HG03469 (cell line): ENCODE results near the gene PRIM2.
"Not testable (repeated sequence)": the region's sequence is repeated elsewhere in the genome, so short reads cannot be mapped to it uniquely, and the experiment has no call there.

Experiments used
- ATAC-seq: cut with Tn5 transposase; IDR thresholded peaks from one replicate; pipeline ENCODE4 v1.9.1; 2021; ENCODE audit warnings: mild to moderate bottlenecking, moderate library complexity, moderate number of reproducible peaks; ENCODE audit not compliant: unreplicated experiment

PRIM2 gene

DNA sequence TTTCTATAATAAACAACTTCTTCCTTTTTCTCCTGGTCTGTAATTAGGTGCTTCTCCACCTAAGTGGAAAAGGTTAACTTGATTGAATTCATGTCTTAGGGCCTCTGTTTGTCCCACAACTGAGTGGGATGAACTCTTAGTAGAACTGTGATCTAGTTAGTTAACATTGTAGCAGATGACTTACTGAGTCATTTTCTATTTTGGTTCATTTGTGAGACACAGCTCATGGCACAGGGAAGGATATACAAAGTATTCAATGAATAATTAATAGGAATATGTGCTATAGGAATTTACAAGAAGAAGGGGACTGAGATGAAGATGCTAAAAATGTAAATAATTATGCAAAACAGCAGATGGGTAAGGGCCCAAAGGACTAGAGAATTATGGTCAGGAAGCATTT, 124.7 kb downstream of the PRIM2 start:
- ATAC-seq: not testable (repeated sequence)

DNA sequence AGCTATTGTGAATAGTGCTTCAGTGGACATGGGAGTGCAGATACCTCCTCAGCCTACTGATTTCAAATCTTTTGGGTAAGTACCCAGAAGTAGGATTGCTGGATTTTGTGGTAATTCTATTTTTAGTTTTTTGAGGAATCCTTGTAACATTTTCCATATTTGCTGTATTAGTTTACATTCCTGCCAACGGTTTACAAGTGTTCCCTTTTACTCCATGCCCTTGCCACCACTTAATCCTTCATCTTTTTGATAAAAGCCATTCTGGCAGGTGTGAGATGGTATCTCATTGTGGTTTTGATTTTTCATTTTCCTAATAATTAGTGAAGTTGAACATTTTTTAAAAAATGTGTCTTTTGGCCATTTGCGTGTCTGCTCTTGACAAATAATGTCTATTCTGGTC, 125.8 kb downstream of the PRIM2 start:
- not testable (repeated sequence) for ATAC-seq

DNA sequence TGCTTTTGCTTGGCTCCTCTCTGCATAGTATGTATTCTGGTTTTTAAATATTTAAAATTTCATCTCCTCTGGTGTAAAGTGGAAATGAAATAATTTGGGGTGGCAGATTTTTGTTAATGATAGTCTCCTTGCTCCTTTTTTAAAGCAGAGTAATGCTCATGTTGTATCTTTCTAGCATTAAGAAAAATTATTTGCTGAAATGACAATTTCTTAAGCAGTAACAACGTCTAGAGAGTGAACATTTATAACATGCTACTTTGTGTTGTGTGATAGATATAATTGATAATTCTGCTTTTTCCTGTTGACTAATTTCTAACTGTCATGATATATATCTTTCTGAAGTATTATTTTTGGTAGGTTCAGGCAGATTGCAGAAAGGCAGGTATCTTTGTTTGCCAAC, 127.4 kb downstream of the PRIM2 start:
- not testable (repeated sequence) for ATAC-seq

DNA sequence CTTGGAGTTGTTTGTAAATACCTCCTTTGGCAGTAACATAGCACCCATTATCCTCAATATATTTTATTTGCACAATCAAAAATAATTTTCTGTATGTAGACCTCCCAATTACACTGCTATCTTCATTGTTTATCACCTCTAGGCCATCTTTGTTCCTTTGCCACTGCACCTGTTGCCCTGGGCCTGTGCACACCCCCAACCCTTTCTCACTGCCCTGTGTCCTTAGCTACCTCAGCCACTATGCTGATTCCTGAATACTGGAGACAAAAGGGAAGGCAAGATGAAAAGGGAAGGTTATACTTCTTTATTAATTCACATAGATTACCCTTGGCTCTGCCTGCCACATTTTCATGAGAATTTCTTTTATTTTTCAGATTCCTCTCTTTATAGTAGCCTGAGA, 127.9 kb downstream of the PRIM2 start:
- ATAC-seq: peak; percentile 17

DNA sequence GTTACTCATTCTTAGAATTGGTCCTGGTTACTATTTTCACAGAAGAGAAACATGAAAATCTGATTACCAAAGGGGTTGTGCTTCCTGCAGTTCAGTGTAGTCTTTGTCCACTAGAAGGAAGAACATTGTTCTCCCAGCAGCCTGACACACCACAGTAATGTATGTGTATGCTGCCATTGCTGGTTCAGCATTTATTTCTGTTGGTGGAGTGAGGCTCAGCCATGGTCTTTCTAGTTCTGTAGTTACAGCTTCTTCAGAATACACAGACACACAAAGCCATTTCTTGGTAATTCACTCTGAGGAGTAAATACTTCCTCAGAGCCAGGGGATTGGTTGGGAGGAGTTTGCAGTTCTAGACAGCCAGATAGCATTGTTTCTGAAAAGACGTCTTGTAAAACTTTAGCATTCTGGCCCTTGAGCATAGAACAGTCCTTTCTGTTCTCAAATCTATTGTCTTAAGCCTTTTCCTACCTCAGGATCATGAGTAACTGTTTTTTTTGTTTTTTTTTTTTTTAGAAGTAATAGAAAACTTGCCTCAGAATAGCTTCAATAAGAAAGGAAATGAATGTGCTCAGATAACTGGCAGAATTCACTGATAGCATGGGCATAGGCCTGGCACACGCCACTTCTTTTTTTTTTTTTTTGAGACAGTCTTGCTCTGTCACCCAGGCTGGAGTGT, 128.5 kb downstream of the PRIM2 start:
- peak; percentile 43 for ATAC-seq

DNA sequence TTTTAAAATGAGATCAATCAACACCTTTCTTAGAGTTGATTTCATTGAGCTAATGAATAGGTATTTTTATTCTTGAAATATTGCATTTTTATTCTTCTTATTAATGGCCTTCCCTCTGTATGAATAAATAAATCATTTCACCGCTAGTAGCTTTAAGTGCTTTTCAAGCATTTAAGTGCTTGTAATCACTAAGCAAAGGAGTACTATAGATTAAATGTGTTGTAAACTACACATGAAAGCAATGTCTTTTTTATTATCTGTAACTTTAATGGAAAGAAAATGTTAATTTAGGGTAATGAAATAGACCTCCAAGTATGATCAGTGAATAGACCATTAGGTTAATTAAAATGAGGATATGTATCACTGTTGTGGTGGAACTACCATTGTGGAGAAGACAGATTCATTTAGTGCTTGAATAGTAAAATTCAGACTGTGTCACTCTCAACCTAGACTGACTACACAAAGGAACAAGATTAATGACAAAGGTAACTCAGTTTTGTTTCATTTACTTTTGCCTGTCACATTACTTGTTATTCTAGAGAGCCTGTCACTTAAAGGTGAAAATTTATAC, 132.2 kb downstream of the PRIM2 start:
- ATAC-seq: not testable (repeated sequence)

DNA sequence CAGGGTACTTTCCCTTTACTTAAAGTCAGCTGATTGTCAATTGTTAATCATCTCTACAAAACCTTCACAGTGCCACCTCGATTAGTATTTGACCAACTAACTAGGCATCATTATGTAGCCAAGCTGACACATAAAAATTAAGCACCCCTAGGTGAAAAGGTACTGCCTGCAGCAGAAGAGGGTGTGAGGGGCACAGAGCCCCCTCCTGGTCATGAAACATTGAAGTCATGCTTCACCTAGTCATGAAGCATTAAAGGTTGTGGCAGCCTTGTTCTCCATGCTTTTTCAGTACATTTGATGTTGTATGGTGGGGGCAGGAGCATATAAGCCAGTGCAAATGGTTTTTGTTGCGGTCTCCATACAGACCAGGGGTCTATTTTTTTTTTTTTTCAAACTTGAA, 142.4 kb downstream of the PRIM2 start:
- ATAC-seq: not testable (repeated sequence)

DNA sequence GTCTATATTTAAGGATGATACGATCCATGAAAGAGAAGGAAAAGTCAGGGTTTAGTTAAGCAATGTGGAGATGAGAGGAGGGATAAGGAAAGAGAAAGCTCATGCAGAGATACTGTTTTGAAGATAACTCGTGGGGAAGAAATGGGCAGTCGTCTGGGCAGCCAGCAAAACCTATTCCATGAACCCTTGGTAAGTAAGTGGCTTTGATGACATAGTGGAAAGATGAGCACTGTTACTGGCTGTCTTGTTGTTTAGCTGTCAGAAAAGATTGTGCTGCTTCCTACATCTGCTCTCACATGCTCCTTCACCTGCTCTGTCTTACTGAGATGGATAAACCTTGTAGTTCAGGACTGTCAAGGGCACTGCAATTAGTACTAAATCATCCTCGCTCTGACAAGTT, 143.6 kb downstream of the PRIM2 start:
- ATAC-seq: not testable (repeated sequence)

DNA sequence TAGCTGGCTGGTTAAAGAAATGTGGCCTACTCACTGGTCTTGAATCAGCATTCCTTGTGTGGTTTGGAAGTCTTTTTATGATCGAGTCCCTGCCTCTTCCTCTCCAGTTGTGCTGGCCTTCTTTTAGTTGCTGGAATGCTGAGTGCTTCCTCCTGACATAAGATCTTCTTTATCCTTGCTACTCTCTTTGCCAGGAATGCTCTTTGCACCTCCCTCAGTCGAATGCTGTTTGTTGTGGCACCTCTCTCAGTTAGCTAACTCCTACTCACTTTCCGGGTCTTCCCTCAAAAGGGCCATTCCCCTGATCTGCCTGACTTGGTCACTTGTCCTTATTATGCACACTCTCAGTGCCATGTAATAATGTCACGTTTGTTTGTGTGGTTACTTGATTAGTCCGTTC, 146.4 kb downstream of the PRIM2 start:
- not testable (repeated sequence) for ATAC-seq

DNA sequence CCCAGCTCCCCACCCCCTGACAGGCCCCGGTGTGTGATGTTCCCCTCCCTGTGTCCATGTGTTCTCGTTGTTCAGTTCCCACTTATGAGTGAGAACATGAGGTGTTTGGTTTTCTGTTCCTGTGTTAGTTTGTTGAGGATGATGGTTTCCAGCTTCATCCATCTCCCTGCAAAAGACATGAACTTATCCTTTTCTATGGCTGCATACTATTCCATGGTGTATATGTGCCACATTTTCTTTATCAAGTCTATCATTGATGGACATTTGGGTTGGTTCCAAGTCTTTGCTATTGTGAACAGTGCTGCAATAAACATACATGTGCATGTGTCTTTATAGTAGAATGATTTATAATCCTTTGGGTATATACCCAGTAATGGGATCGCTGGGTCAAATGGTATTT, 148.5 kb downstream of the PRIM2 start:
- not testable (repeated sequence) for ATAC-seq

DNA sequence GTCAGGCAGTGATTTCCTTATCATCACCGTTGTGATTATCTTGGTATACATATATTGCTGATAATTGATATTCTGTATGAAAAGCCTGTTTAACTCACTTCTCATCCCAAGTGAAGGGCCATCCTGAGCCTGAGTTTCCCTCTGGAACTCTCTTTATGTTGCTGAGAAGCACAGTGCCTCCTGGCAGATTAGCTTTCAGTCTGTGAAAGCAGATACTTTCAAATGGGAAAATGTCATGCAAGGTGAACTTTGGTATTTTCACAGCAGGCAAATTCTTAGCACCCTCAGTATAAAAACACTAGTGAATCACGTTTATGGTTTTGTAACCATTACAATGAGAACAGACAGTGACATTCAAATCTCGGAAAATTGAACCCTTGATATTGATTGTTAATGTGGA, 151.6 kb downstream of the PRIM2 start:
- ATAC-seq: no peak

DNA sequence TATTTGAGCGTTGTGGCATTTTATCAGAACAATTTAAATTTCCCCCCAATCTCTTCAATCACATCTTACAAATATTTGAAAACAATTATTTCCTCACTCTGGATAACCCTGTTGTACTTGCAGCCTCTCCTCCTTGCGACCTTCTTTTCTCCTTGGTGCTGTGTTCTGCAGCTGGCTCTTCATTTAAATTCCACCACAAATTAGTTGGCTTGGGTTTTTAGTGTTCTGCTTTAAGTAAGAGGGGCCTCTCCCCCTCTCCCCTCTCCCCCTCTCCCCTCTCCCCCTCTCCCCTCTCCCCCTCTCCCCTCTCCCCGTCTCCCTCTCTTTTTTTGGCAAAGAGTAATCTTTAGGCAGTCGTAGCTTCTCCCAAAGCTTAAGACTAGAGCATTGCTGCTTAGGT, 152.7 kb downstream of the PRIM2 start:
- ATAC-seq: not testable (repeated sequence)

DNA sequence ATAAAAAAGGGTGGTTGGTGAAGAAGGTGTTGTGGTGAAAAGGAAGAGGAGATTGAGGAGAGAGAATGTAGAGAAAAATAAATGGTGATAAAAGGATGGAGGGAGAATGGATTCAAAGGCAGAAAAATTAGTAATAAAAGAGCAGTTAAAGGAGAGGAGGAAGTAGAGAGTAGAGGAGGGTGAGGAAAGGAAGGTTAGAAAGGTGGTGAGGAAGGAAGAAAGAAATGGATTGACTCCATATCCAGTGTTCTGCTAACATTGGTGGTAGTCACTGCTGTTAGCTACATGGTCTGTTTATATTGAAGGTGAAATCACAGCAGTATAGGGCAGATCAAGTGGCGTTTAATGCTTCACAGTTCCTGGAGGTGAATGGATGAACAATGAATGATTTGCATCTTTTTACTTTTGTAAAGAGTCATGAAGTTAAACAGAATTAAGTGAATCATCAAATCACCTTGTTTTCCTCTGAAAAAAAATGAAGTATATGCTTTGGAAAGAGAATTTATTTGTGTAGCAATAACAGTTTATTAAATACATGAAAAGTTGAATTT, 154.0 kb downstream of the PRIM2 start:
- ATAC-seq: not testable (repeated sequence)

DNA sequence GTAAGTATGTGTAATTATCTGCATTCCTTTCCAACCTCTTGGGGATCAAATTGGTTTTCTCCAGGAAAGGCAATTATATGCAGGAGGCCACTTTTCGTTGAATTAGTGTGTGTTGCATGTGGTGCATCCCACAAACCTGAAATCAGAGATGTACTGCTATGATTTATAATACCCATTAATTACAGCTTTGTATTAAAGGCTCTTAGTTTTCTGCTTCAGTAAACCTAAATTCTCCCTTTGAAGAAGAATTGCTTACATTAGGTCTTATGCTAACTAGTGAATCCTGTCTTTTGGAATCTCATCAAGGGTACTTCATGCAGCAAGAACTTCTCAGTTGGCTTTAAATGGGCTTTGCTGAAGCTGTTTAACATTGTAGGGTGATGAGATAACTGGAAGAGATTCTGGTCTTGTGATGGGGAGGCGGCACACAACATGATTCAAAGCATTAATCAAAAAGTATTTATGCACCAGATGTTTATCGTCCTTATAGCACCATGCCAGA, 155.5 kb downstream of the PRIM2 start:
- not testable (repeated sequence) for ATAC-seq

DNA sequence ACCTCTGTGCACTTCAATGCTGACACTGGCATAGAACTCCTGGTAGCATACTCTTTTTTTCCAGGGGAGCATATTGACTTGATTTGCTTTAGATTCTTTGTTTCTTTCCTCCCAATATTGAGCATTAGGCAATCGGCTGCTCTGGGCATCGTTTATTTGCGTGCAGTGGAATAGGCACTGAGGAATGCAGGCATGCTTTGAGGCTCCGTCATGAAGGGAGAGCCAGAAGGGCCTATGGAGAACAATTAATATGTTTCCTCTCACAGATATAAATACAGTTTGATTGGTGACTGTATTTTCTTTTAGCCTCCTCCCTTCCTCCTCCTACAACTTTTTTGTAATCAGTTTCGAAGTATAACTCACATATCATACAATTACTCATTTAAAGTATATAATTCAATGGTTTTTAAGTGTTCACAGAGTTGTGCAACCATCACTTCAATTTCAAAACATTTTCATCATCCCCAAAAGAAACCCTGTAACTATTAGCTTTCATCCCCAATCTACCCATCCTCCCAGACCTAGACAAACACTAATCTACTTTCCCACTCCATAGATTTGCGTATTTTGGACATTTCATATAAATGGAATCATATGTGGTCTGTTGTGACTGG, 157.5 kb downstream of the PRIM2 start:
- ATAC-seq: not testable (repeated sequence)

DNA sequence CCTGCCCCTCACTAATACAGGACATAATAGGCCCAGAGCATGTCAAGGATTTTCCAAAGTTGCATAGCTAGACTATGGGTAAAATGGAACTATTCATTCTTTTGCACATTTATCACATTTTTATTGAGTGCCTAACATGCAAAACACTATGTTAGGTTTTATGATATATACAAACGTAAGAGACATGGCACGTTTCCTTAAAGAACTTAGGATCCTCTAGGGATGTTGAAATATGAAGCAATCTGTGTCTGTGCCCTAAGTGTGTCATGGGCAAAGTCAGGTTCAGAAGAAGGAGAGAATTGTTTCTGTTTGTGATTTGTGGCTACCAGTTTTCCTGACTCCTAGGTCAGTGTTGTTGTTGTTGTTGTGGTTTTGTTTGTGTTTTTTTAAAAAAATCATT, 158.2 kb downstream of the PRIM2 start:
- not testable (repeated sequence) for ATAC-seq

DNA sequence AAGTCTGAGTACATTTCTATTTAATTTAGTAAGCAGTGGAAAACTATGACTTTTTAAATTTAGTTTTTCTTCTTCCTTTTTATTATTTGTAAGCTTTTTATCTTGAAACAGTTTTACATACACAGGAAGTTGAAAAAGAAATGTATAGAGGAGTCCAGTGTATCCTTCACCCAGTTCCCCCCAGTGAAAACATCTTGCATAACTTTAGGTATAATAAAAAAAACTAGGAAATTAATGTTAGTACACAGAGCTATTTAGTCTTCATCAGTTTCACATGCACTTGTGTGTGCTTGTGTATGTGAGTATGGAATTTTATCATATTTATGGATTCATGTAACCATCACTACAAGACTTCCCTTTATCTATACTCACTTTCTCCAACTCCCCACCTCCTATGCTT, 162.8 kb downstream of the PRIM2 start:
- ATAC-seq: not testable (repeated sequence)

DNA sequence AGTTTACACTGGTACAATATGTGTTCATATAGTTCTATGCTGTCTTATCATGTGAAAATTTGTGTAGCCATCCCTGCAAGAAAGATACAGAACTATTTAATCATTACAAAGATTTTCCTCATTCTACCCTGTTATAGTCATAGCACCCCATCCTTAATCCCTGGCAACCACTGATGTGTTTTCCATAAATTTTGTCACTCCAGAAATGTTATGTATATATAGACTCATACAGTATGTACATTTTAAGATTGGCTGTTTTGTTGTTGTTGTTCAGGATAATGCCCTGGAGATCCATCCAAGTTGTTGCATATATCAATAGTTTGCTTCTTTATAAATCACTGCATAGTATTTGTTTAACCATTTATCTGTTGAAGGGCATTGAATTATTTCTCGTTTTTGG, 163.7 kb downstream of the PRIM2 start:
- ATAC-seq: not testable (repeated sequence)

DNA sequence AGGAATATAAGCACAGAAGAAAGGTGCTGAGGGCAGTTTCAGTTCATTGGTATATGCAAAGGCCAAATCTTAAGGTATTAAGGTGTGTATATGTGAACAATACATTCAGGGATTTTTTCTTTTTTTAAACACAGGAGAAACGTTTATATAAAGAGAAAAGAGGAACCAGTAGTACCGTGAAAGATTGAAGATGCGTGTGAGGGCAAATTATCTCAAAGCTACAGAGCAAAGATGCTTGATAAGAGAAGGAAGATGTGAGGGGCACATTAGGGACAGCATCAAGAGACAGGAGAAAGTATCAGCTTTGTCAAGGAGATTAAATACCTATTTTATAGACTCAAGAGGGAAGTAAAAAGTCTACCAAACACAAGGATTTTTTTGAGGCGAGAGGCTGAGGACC, 165.0 kb downstream of the PRIM2 start:
- ATAC-seq: not testable (repeated sequence)

DNA sequence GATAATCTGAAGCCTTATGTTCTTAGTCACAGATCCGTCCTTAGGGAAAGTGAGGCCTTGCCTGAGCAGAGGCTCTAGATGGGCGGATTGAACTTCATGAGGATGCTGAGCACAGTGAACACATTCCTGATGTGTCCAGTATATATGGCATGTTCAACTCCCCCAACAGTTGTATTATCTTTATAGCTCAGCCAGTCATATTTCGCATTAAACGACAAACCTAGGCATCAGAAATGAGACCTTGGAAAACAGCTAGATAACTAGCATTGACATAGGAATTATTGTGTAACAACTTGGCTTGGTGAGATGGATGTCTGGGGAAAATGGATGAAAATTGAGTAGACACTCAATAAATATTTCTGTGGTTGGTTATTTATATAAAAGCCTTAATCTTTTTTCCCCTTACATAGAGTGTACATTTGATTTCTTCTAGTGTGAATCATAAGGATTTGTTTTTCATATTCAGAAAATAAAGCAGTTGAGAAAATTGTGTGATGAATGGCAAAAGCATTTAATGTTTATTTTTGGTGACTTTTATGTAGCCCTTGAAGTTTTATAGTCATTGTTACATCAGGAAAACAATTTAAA, 169.2 kb downstream of the PRIM2 start:
- ATAC-seq: not testable (repeated sequence)

DNA sequence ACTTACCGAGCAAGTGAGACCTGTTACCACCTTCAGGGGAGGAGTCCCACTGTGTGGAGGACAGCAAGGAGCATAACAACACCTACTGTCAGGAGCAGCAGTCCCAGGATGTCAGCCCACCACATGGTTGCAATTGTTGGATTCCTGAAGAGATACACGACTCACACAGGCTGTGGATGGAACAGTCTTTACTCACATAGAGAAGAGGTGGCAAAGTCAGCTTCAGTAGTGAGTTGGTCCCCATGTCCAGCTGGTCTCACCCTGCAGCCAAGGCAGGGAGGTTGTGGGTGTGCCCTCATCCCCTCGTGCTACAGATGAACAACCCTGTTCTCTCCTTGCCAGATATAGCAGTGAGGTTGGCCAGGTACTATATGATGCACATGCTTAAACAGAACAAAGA, 171.1 kb downstream of the PRIM2 start:
- ATAC-seq: not testable (repeated sequence)
